Neuron (in vitro differentiated cells): ENCODE data around the gene TMEM167B.

ENCODE experiments used
- H2AFZ ChIP-seq: one replicate; pipeline ENCODE4 v1.6.1; 2013; ENCODE audit warnings: low read depth, mild to moderate bottlenecking, inconsistent platforms, low read length, moderate library complexity
- H3K27me3 ChIP-seq: one replicate; pipeline ENCODE4 v1.6.1; 2013; ENCODE audit warnings: low read length; ENCODE audit not compliant: insufficient read depth
- H3K36me3 ChIP-seq: one replicate; pipeline ENCODE4 v1.6.1; 2013; ENCODE audit warnings: low read length; ENCODE audit not compliant: insufficient read depth
- H3K4me1 ChIP-seq: one replicate; pipeline ENCODE4 v1.6.1; 2013; ENCODE audit warnings: low read length; ENCODE audit not compliant: insufficient read depth
- H3K4me3 ChIP-seq: 2 replicates; pipeline ENCODE4 v1.5.1; 2013; ENCODE audit warnings: mild to moderate bottlenecking, low read length, moderate library complexity
- H3K9me3 ChIP-seq: one replicate; pipeline ENCODE4 v1.6.1; 2013; ENCODE audit warnings: low read length

The TMEM167B gene

GRCh38 chr1:109112056-109112651 lies 21.6 kb downstream of the TMEM167B start:
- Histone ChIP-seq H2AFZ (peak overlapping the region; percentile 60), H3K4me1 (peaks cover 27% of the 10 kb centered on the region), H3K36me3 (no peaks in the 10 kb centered on the region), H3K4me3 (peak overlapping the region; percentile 56), H3K9me3 (no peaks in the 10 kb centered on the region), H3K27me3 (peaks cover 2% of the 10 kb centered on the region)

- H3K4me3 ChIP-seq = peak overlapping the region; percentile 56
Observed at GRCh38 chr1:109112652-109113285, 22.2 kb downstream of the TMEM167B start.

GRCh38 chr1:109113590-109114341 lies 23.2 kb downstream of the TMEM167B start, which contains the start of gene ELAPOR1:
TSS of gene ELAPOR1 (plus strand) at chr1:109114115. CDS start at chr1:109114184, 69 bp downstream.
- Histone ChIP-seq H3K4me3 (peak within 1 kb of the TSS; percentile 56), H3K27me3 (peaks cover 2% of the 10 kb centered on the region), H3K4me1 (peaks cover 27% of the 10 kb centered on the region), H3K36me3 (no peaks in the 10 kb centered on the region), H2AFZ (peak within 1 kb of the TSS; percentile 60), H3K9me3 (no peaks in the 10 kb centered on the region)

More at GRCh38 chr1:109112652-109113285, 22.2 kb downstream of the TMEM167B start:
- Histone ChIP-seq H2AFZ (peak overlapping the region; percentile 60), H3K36me3 (no peaks in the 10 kb centered on the region), H3K27me3 (peaks cover 2% of the 10 kb centered on the region), H3K4me1 (peaks cover 27% of the 10 kb centered on the region), H3K9me3 (no peaks in the 10 kb centered on the region)

DNA sequence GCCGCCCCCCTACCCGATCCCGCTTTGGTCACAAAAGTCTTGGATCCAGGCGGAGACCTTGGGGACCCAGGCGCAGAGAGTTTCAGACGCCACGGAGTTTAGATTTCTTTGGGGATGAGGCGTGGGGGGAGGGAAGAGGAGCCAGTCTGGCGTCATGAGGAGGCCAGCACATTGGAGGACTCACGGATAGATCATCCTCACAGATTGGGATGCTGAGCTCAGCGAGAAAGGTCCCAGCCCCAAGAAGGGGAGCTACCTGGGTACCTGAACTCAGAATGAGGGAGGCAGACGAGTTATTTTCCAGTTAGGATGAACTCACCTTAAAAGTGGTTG lies 23.7 kb downstream of the TMEM167B start:
- Histone ChIP-seq H3K36me3 (no peaks in the 10 kb centered on the region), H3K9me3 (no peaks in the 10 kb centered on the region), H2AFZ (peak overlapping the region; percentile 60), H3K4me1 (peaks cover 27% of the 10 kb centered on the region), H3K27me3 (peaks cover 2% of the 10 kb centered on the region), H3K4me3 (peak overlapping the region; percentile 56)

- peaks cover 2% of the 10 kb centered on the region for H3K27me3 ChIP-seq
Observed at GRCh38 chr1:109115685-109116084, 25.1 kb downstream of the TMEM167B start.

GRCh38 chr1:109116286-109116685 lies 25.7 kb downstream of the TMEM167B start:
- Histone ChIP-seq H3K36me3 (no peaks in the 10 kb centered on the region), H3K4me1 (peaks cover 27% of the 10 kb centered on the region), H2AFZ (no peak overlapping the region), H3K4me3 (no peak overlapping the region), H3K9me3 (no peaks in the 10 kb centered on the region), H3K27me3 (peaks cover 2% of the 10 kb centered on the region)

More at GRCh38 chr1:109115685-109116084, 25.1 kb downstream of the TMEM167B start:
- Histone ChIP-seq H3K4me1 (peaks cover 27% of the 10 kb centered on the region), H2AFZ (no peak overlapping the region), H3K9me3 (no peaks in the 10 kb centered on the region), H3K4me3 (no peak overlapping the region), H3K36me3 (no peaks in the 10 kb centered on the region)

GRCh38 chr1:109118089-109118488 lies 27.5 kb downstream of the TMEM167B start:
- H3K36me3 ChIP-seq = no peaks in the 10 kb centered on the region
- H2AFZ ChIP-seq = no peak overlapping the region
- no peak overlapping the region for H3K4me3 ChIP-seq
- H3K27me3 ChIP-seq = peaks cover 2% of the 10 kb centered on the region
- no peaks in the 10 kb centered on the region for H3K9me3 ChIP-seq
- H3K4me1 ChIP-seq = peaks cover 14% of the 10 kb centered on the region

GRCh38 chr1:109120356-109120755 lies 29.8 kb downstream of the TMEM167B start:
- no peaks in the 10 kb centered on the region for H3K4me1 ChIP-seq
- H2AFZ ChIP-seq = no peak overlapping the region
- H3K36me3 ChIP-seq = no peaks in the 10 kb centered on the region
- no peaks in the 10 kb centered on the region for H3K9me3 ChIP-seq
- H3K27me3 ChIP-seq = no peaks in the 10 kb centered on the region
- no peak overlapping the region for H3K4me3 ChIP-seq

GRCh38 chr1:109131059-109131458 lies 40.5 kb downstream of the TMEM167B start:
- Histone ChIP-seq H3K4me1 (peaks cover 4% of the 10 kb centered on the region), H3K4me3 (no peak overlapping the region), H3K36me3 (no peaks in the 10 kb centered on the region), H3K27me3 (no peaks in the 10 kb centered on the region), H3K9me3 (no peaks in the 10 kb centered on the region), H2AFZ (no peak overlapping the region)

GRCh38 chr1:109131800-109132199 lies 41.2 kb downstream of the TMEM167B start:
- Histone ChIP-seq H3K4me1 (peaks cover 4% of the 10 kb centered on the region), H3K27me3 (no peaks in the 10 kb centered on the region), H3K9me3 (no peaks in the 10 kb centered on the region), H3K4me3 (no peak overlapping the region), H3K36me3 (no peaks in the 10 kb centered on the region), H2AFZ (no peak overlapping the region)

DNA sequence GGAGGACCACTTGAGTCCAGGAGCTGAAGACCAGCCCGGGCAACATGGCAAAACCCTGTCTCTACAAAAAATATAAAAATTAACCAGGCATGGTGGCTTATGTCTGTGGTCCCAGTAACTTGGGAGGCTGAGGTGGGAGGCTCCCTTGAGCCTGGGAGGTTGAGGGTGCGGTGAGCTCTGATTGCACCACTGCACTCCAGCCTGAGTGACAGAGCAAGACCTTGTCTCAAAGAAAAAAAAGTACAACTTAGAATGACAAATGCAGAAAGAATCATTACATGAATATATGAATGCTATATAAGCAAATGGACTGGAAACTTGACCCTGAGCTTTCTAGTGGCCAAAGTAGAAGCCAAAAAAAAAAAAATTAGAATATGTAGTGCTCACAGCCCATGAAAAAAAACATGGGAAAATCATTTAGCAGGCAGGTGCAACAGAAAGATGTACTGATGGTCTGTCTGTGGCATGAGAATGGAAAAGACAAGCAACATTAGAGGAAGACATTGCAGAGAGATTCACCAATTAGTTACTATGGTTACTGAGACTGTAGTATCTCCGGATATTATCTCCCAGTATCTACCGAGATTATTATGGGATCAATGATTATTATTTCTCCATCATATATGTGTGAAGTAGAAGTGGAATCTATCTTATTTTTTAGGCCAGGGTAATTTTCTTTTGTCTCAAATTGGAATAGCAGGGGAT lies 42.6 kb downstream of the TMEM167B start:
- Histone ChIP-seq H2AFZ (no peak overlapping the region), H3K4me1 (peaks cover 4% of the 10 kb centered on the region), H3K9me3 (no peaks in the 10 kb centered on the region), H3K4me3 (no peak overlapping the region), H3K27me3 (no peaks in the 10 kb centered on the region), H3K36me3 (no peaks in the 10 kb centered on the region)

GRCh38 chr1:109133815-109134214 lies 43.3 kb downstream of the TMEM167B start:
- no peak overlapping the region for H2AFZ ChIP-seq
- H3K4me1 ChIP-seq = peaks cover 4% of the 10 kb centered on the region

GRCh38 chr1:109134423-109134822 lies 43.9 kb downstream of the TMEM167B start:
- H3K36me3 ChIP-seq = no peaks in the 10 kb centered on the region
- H3K27me3 ChIP-seq = no peaks in the 10 kb centered on the region
- H3K9me3 ChIP-seq = no peaks in the 10 kb centered on the region
- H2AFZ ChIP-seq = no peak overlapping the region
- H3K4me1 ChIP-seq = peaks cover 4% of the 10 kb centered on the region
- no peak overlapping the region for H3K4me3 ChIP-seq

More at GRCh38 chr1:109133815-109134214, 43.3 kb downstream of the TMEM167B start:
- H3K9me3 ChIP-seq = no peaks in the 10 kb centered on the region
- H3K27me3 ChIP-seq = no peaks in the 10 kb centered on the region
- H3K4me3 ChIP-seq = no peak overlapping the region
- H3K36me3 ChIP-seq = no peaks in the 10 kb centered on the region
